Skeletal muscle satellite cell (primary cell): ENCODE data around the gene TNNT1.
"Not testable (repeated sequence)": the region's sequence is repeated elsewhere in the genome, so short reads cannot be mapped to it uniquely, and the experiment has no call there.

ENCODE experiments used
- H3K27me3 ChIP-seq: 2 replicates; pipeline ENCODE4 v1.7.0; 2013; ENCODE audit warnings: low read length; ENCODE audit not compliant: control insufficient read depth, insufficient read depth
- H3K36me3 ChIP-seq: 2 replicates; pipeline ENCODE4 v1.7.0; 2013; ENCODE audit warnings: mild to moderate bottlenecking, control low read depth, low read length; ENCODE audit not compliant: insufficient read depth
- H3K4me1 ChIP-seq: 2 replicates; pipeline ENCODE4 v1.7.0; 2013; ENCODE audit warnings: low read length; ENCODE audit not compliant: control insufficient read depth, insufficient read depth
- H3K4me2 ChIP-seq: 2 replicates; pipeline ENCODE4 v1.7.0; 2013; ENCODE audit warnings: mild to moderate bottlenecking, low read length
- H3K4me3 ChIP-seq: 2 replicates; pipeline ENCODE4 v1.7.0; 2013; ENCODE audit warnings: low read length
- H3K9ac ChIP-seq: 2 replicates; pipeline ENCODE4 v1.7.0; 2013; ENCODE audit warnings: mild to moderate bottlenecking, low read depth, low read length, moderate library complexity
- H3K9me3 ChIP-seq: replicated peaks from 2 replicates; pipeline ENCODE4 v1.7.0; 2013; ENCODE audit warnings: mild to moderate bottlenecking, control low read depth, low read length

The TNNT1 gene

DNA sequence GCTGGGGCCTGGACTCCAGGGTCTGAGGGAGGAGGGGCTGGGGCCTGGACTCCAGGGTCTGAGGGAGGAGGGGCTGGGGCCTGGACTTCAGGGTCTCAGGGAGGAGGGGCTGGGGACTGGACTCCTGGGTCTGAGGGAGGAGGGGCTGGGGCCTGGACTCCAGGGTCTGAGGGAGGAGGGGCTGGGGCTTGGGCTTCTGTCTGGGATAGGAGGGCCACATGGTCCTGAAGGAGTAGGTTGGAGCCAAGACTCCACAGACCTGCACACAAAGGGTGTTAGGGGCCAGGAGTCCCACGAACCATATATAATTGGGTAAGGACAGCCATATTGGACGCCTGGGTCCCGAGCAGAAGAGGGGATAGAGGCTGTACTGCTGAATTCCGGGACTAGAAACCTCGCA is 6.8 kb upstream of the TNNT1 start:
- not testable (repeated sequence) for H3K36me3 ChIP-seq, H3K9ac ChIP-seq, H3K4me3 ChIP-seq, H3K9me3 ChIP-seq, H3K4me1 ChIP-seq, H3K27me3 ChIP-seq
- peak overlapping the region; percentile 25 for H3K4me2 ChIP-seq

DNA sequence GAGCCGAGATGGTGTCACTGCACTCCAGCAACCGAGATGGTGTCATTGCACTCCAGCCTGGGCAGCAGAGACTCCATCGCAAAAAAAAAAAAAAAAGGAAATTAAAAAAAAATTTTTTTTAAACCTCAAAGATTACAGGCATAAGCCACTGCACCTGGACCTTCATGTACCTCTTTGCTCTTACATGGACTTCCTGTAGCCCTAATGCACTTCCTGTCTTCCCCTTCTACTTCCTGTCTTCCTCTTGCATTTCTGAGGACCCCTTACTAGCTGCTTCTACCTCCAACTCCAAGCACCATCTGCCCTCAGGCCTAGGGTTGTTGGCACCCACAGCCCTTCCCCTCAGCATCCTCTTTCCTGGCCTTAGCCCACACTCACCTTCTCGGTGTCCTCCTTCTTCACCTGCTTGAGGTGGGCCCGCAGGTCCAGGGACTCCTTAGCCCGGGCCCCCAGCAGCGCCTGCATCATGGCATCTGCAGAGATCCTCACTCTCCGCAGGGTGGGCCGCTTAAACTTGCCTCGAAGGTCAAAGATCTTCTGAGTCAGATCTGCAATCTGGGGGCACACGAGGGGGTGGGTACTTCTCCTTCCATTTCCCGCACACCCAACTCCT is 4.8 kb upstream of the TNNT1 start:
- no peaks in the 10 kb centered on the region for H3K36me3 ChIP-seq
- H3K4me3 ChIP-seq: no peak overlapping the region
- no peak overlapping the region for H3K9ac ChIP-seq
- no peak overlapping the region for H3K4me2 ChIP-seq
- no peaks in the 10 kb centered on the region for H3K9me3 ChIP-seq
- peaks cover 16% of the 10 kb centered on the region for H3K27me3 ChIP-seq
- H3K4me1 ChIP-seq: peaks cover under 1% of the 10 kb centered on the region

DNA sequence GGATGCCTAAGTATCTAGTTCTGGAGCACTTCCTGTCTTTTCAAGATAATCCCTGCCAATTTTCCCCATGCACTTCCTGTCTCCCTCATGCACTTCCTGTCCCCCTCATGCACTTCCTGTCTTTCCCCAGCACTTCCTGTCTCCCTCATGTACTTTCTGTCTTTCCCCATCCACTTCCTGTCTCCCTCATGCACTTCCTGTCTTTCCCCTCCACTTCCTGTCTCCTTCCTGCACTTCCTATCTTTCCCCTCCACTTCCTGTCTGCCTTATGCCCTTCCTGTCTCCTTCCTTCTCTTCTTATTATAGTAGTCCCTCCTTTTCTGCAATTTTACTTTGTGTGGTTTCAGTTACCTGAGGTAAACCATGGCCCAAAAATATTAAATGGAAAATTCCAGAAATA is 3.0 kb upstream of the TNNT1 start:
- no peak overlapping the region for H3K9ac ChIP-seq
- H3K4me1 ChIP-seq: no peaks in the 10 kb centered on the region
- no peaks in the 10 kb centered on the region for H3K36me3 ChIP-seq
- no peaks in the 10 kb centered on the region for H3K9me3 ChIP-seq
- peaks cover 23% of the 10 kb centered on the region for H3K27me3 ChIP-seq
- no peak overlapping the region for H3K4me2 ChIP-seq
- H3K4me3 ChIP-seq: no peak overlapping the region

GRCh38 chr19:55147545-55148251 is 1.3 kb downstream of the TNNT1 start:
- no peaks in the 10 kb centered on the region for H3K9me3 ChIP-seq
- peaks cover 30% of the 10 kb centered on the region for H3K27me3 ChIP-seq
- no peaks in the 10 kb centered on the region for H3K36me3 ChIP-seq
- no peak overlapping the region for H3K4me2 ChIP-seq
- H3K9ac ChIP-seq: no peak overlapping the region
- H3K4me3 ChIP-seq: no peak overlapping the region
- H3K4me1 ChIP-seq: no peaks in the 10 kb centered on the region

DNA sequence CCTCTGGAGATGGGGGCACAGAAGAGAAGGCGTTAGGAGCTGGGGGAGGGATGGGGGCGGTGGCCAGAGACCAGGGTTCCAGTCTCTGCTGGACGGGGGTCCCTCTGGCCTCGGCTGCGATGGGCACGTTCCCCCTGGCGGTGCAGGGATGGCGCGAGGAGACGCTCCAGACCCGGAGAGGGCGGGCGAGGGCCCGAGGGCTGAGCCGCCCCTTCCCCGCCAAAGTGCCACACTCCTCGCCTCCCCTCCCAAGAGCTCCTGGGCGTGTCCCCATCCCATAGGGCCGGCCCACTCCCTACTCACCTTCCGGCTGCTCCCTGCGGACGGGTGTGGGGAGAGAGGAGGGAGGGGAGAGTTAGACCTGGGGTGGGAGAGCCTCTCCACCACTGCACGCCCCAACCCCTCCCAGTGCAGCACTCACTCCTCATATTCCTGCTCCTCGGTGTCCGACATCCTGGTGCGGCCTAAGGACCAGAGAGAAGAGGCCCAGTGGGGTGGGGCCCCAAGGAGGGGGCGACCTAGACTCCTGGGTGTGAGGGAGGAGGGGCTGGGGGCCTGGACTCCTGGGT is 2.2 kb downstream of the TNNT1 start:
- H3K27me3 ChIP-seq: peaks cover 30% of the 10 kb centered on the region
- H3K9ac ChIP-seq: no peak overlapping the region
- no peaks in the 10 kb centered on the region for H3K36me3 ChIP-seq
- H3K9me3 ChIP-seq: no peaks in the 10 kb centered on the region
- no peak overlapping the region for H3K4me2 ChIP-seq
- no peaks in the 10 kb centered on the region for H3K4me1 ChIP-seq
- H3K4me3 ChIP-seq: no peak overlapping the region

- no peak overlapping the region for H3K4me2 ChIP-seq
- H3K4me1 ChIP-seq: no peaks in the 10 kb centered on the region
- peaks cover 30% of the 10 kb centered on the region for H3K27me3 ChIP-seq
- H3K9ac ChIP-seq: no peak overlapping the region
- H3K4me3 ChIP-seq: no peak overlapping the region
- H3K36me3 ChIP-seq: no peaks in the 10 kb centered on the region
- no peaks in the 10 kb centered on the region for H3K9me3 ChIP-seq
Measured at GRCh38 chr19:55146078-55146704, 2.8 kb downstream of the TNNT1 start.

- Histone ChIP-seq H3K9me3 (no peaks in the 10 kb centered on the region), H3K9ac (no peak overlapping the region), H3K36me3 (no peaks in the 10 kb centered on the region), H3K4me2 (no peak overlapping the region), H3K4me1 (no peaks in the 10 kb centered on the region), H3K27me3 (peaks cover 28% of the 10 kb centered on the region), H3K4me3 (no peak overlapping the region)
Measured at GRCh38 chr19:55145232-55145631, 3.8 kb downstream of the TNNT1 start.

DNA sequence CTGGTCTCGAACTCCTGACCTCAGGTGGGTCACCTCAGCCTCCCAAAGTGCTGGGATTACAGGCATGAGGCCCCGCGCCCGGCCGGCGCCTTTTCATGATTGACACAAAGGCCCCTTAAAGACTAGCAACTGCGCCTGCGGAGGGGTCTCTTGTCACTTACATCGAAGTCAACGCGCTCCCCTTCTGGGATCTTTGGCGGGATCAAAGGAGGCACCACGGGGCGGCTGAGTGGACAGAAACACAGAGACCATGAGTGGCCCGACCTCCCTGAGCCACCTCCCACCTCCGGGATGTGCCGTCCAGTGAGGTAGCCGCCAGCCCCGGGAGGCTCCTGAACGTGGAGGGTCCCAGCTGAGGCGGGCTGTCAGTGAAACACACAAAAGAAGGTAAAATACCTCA is 7.3 kb downstream of the TNNT1 start:
- Histone ChIP-seq H3K9ac (no peak overlapping the region), H3K36me3 (no peaks in the 10 kb centered on the region), H3K4me1 (no peaks in the 10 kb centered on the region), H3K4me3 (no peak overlapping the region), H3K4me2 (no peak overlapping the region), H3K9me3 (no peaks in the 10 kb centered on the region), H3K27me3 (peaks cover 10% of the 10 kb centered on the region)

GRCh38 chr19:55137915-55138314 is 11.1 kb downstream of the TNNT1 start:
- no peak overlapping the region for H3K4me3 ChIP-seq
- H3K9me3 ChIP-seq: no peaks in the 10 kb centered on the region
- no peaks in the 10 kb centered on the region for H3K4me1 ChIP-seq
- no peak overlapping the region for H3K9ac ChIP-seq
- no peak overlapping the region for H3K4me2 ChIP-seq
- H3K36me3 ChIP-seq: no peaks in the 10 kb centered on the region
- peaks cover 3% of the 10 kb centered on the region for H3K27me3 ChIP-seq

GRCh38 chr19:55136399-55137102 is 12.5 kb downstream of the TNNT1 start:
- Histone ChIP-seq H3K27me3 (peaks cover 3% of the 10 kb centered on the region), H3K36me3 (no peaks in the 10 kb centered on the region), H3K9ac (no peak overlapping the region), H3K4me1 (no peaks in the 10 kb centered on the region), H3K9me3 (no peaks in the 10 kb centered on the region), H3K4me3 (no peak overlapping the region), H3K4me2 (no peak overlapping the region)

DNA sequence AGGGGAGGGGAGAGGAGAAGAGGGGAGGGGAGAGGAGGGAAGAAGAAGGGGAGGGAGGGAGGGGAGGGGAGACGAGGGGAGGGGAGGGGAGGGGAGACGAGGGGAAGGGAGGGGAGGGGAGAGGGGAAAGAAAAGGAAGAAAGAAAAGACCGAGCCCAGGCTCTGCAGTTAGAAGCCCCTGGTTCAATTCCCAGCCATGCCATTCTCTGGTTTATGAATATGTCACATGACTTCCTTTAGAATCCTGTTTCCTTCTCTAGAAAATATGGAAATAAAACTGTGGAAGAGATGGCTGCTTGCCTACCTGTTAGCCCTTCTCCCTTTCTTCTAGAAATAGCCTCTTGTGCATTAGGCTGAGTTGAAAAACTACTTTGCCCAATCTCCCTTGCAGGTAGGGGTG is 14.3 kb downstream of the TNNT1 start:
- Histone ChIP-seq H3K9ac (no peak overlapping the region), H3K4me3 (no peak overlapping the region), H3K36me3 (no peaks in the 10 kb centered on the region), H3K9me3 (no peaks in the 10 kb centered on the region), H3K4me1 (no peaks in the 10 kb centered on the region), H3K27me3 (peaks cover 16% of the 10 kb centered on the region), H3K4me2 (no peak overlapping the region)
